Activated CD8-positive, alpha-beta T cell treated with anti-CD3 and anti-CD28 coated beads for 36 hours (primary cell): Measurements from ENCODE around the gene TRPM3. TPM values are rescaled to one million over a fixed set of nuclear protein-coding genes. Genes with fewer than 3 reads are reported as not detected.

Experiments
- ATAC-seq: fragments of 200-7000 bp; cut with Tn5 transposase; one replicate; pipeline ENCODE4 v1.10.0; 2021; ENCODE audit warnings: mild to moderate bottlenecking, moderate library complexity
- CTCF ChIA-PET: fragments of 350-600 bp; sonication (Branson Sonifier 250); formaldehyde crosslinking; loops from one replicate; lab custom pipeline; 2021; ENCODE audit warnings: antibody characterized with exemption; lab: Charles Lee
- POLR2A ChIA-PET: fragments of 350-600 bp; sonication (Branson Sonifier 250); formaldehyde crosslinking; loops from one replicate; lab custom pipeline; 2021; ENCODE audit warnings: antibody characterized with exemption; lab: Charles Lee
- DNase-seq: peaks from one replicate; pipeline ENCODE4 v3.0.0-alpha.2; 2020
- H3K27ac Mint-ChIP-seq: one replicate; pipeline ENCODE4 v1.8.0; 2021; ENCODE audit warnings: mild to moderate bottlenecking, mixed read lengths
- H3K27me3 Mint-ChIP-seq: one replicate; pipeline ENCODE4 v1.8.0; 2021; ENCODE audit warnings: mixed read lengths
- H3K36me3 Mint-ChIP-seq: one replicate; pipeline ENCODE4 v1.8.0; 2021; ENCODE audit warnings: low read depth, mixed read lengths
- H3K4me1 Mint-ChIP-seq: one replicate; pipeline ENCODE4 v1.8.0; 2021; ENCODE audit warnings: low read depth, mixed read lengths
- H3K4me3 Mint-ChIP-seq: one replicate; pipeline ENCODE4 v1.8.0; 2021; ENCODE audit warnings: mild to moderate bottlenecking, moderate library complexity, mixed read lengths
- H3K9me3 Mint-ChIP-seq: one replicate; pipeline ENCODE4 v1.8.0; 2021; ENCODE audit warnings: mixed read lengths
- CTCF ChIP-seq: fragments of 200-600 bp; IDR thresholded peaks from one replicate; pipeline ENCODE4 v1.8.0; 2022; ENCODE audit warnings: antibody characterized with exemption, mild to moderate bottlenecking
- intact Hi-C: fragments of 100-400 bp; cut with micrococcal nuclease; formaldehyde crosslinking; loops from one replicate; pipeline ENCODE4 v1.10.0; 2022
- total RNA-seq, 2 experiments: library from RNA; stranded (reverse); gene quantifications; one replicate each; pipeline ENCODE4 v1.2.3, GENCODE V29; 2021

The TRPM3 gene
- total RNA-seq, 2 experiments from 2014 or later = not detected

- TF ChIP-seq CTCF = no peak
- H3K27me3 Mint-ChIP-seq = peaks cover 3% of the 10 kb centered on the region
- no peak for ATAC-seq
- H3K4me3 Mint-ChIP-seq = no peak overlapping the region
- ChIA-PET CTCF (no interaction called here), POLR2A (no interaction called here)
- H3K27ac Mint-ChIP-seq = no peak overlapping the region
- no peaks in the 10 kb centered on the region for H3K9me3 Mint-ChIP-seq
- intact Hi-C loops = no loop called here
- H3K4me1 Mint-ChIP-seq = no peaks in the 10 kb centered on the region
- no peaks in the 10 kb centered on the region for H3K36me3 Mint-ChIP-seq
- DNase-seq = no peak
Observed at GRCh38 chr9:70802758-70803436, 318.5 kb downstream of the TRPM3 start.

- H3K36me3 Mint-ChIP-seq = no peaks in the 10 kb centered on the region
- intact Hi-C loops = no loop called here
- DNase-seq (no peak), ATAC-seq (no peak)
- CTCF ChIA-PET = no interaction called here
- no peak for TF ChIP-seq CTCF
- H3K27me3 Mint-ChIP-seq = peaks cover 3% of the 10 kb centered on the region
- POLR2A ChIA-PET = no interaction called here
- H3K4me1 Mint-ChIP-seq = no peaks in the 10 kb centered on the region
- no peak overlapping the region for H3K4me3 Mint-ChIP-seq
- no peaks in the 10 kb centered on the region for H3K9me3 Mint-ChIP-seq
- H3K27ac Mint-ChIP-seq = no peak overlapping the region
Observed at GRCh38 chr9:70802206-70802605, 319.2 kb downstream of the TRPM3 start.

GRCh38 chr9:70801181-70801829 lies 320.1 kb downstream of the TRPM3 start:
- no peak overlapping the region for H3K4me3 Mint-ChIP-seq

GRCh38 chr9:70798018-70798417 lies 323.4 kb downstream of the TRPM3 start:
- intact Hi-C loops = no loop called here
- TF ChIP-seq CTCF = no peak

More at GRCh38 chr9:70801181-70801829, 320.1 kb downstream of the TRPM3 start:
- ChIA-PET CTCF (no interaction called here), POLR2A (no interaction called here)
- no peaks in the 10 kb centered on the region for H3K9me3 Mint-ChIP-seq
- H3K36me3 Mint-ChIP-seq = no peaks in the 10 kb centered on the region
- H3K27ac Mint-ChIP-seq = no peak overlapping the region
- no peaks in the 10 kb centered on the region for H3K4me1 Mint-ChIP-seq
- no peak for TF ChIP-seq CTCF
- ATAC-seq (no peak), DNase-seq (no peak)
- intact Hi-C loops = no loop called here
- peaks cover 3% of the 10 kb centered on the region for H3K27me3 Mint-ChIP-seq

GRCh38 chr9:70795841-70796240 lies 325.6 kb downstream of the TRPM3 start:
- ATAC-seq (no peak), DNase-seq (no peak)
- Mint-ChIP-seq H3K36me3 (no peaks in the 10 kb centered on the region), H3K27me3 (no peaks in the 10 kb centered on the region), H3K4me3 (no peak overlapping the region), H3K27ac (no peak overlapping the region), H3K9me3 (no peaks in the 10 kb centered on the region), H3K4me1 (no peaks in the 10 kb centered on the region)
- CTCF ChIA-PET = no interaction called here
- TF ChIP-seq CTCF = no peak
- intact Hi-C loops = no loop called here
- POLR2A ChIA-PET = no interaction called here

More at GRCh38 chr9:70798018-70798417, 323.4 kb downstream of the TRPM3 start:
- no peaks in the 10 kb centered on the region for H3K9me3 Mint-ChIP-seq
- ATAC-seq (no peak), DNase-seq (no peak)
- no peak overlapping the region for H3K27ac Mint-ChIP-seq
- POLR2A ChIA-PET = no interaction called here
- H3K36me3 Mint-ChIP-seq = no peaks in the 10 kb centered on the region
- H3K4me1 Mint-ChIP-seq = no peaks in the 10 kb centered on the region
- no peaks in the 10 kb centered on the region for H3K27me3 Mint-ChIP-seq
- CTCF ChIA-PET = no interaction called here
- H3K4me3 Mint-ChIP-seq = no peak overlapping the region
